A549 (cell line): ENCODE data around the gene MAML3.

ENCODE experiments used
- CHD2 ChIP-seq: fragments of 150-350 bp; IDR thresholded peaks from 2 replicates; pipeline ENCODE4 v1.6.1; 2014; ENCODE audit warnings: low read length; ENCODE audit not compliant: partially characterized antibody
- JUN ChIP-seq, 2 experiments: fragments of >200 bp; sonication (Bioruptor Twin); formaldehyde crosslinking; IDR thresholded peaks; 2 replicates in 1 of 2; 3 replicates in 1 of 2; pipeline ENCODE4 v1.6.1; 2016 to 2017
- KDM5A ChIP-seq: fragments of 200-600 bp; sonication (generic); IDR thresholded peaks from 2 replicates; pipeline ENCODE4 v1.6.1; 2016; ENCODE audit warnings: antibody characterized with exemption, mild to moderate bottlenecking
- MAX ChIP-seq: IDR thresholded peaks from 2 replicates; pipeline ENCODE4 v1.6.1; 2012
- POLR2A ChIP-seq: IDR thresholded peaks from 2 replicates; pipeline ENCODE4 v1.6.1; 2012; ENCODE audit warnings: mild to moderate bottlenecking, low read length
- RAD21 ChIP-seq, 2 experiments: fragments of >200 bp in 1 of 2; sonication (Bioruptor Twin) in 1 of 2; formaldehyde crosslinking in 1 of 2; IDR thresholded peaks in 1 of 2; conservative IDR thresholded peaks in 1 of 2; 2 replicates in 1 of 2; 3 replicates in 1 of 2; pipeline ENCODE4 v1.6.1; 2012 to 2018; ENCODE audit warnings: inconsistent platforms in 1 of 2
- RNF2 ChIP-seq: fragments of 200-600 bp; sonication (generic); IDR thresholded peaks from 2 replicates; pipeline ENCODE4 v1.6.1; 2016; ENCODE audit warnings: low read depth, mild to moderate bottlenecking, antibody characterized with exemption, moderate library complexity, borderline replicate concordance
- USF2 ChIP-seq: fragments of 450-650 bp; IDR thresholded peaks from 2 replicates; pipeline ENCODE4 v1.6.1; 2014; ENCODE audit warnings: antibody characterized with exemption
- TF ChIP-seq, protein P1 (sequence below): fragments of >200 bp; sonication (Bioruptor Twin); formaldehyde crosslinking; IDR thresholded peaks from 3 replicates; pipeline ENCODE4 v1.5.1; 2016
- TF ChIP-seq, protein P2 (sequence below): IDR thresholded peaks from 2 replicates; pipeline ENCODE4 v1.6.1; 2012
- TF ChIP-seq, protein P3 (sequence below): fragments of 200-600 bp; sonication (generic); IDR thresholded peaks from 2 replicates; pipeline ENCODE4 v1.6.1; 2016; ENCODE audit warnings: antibody characterized with exemption, mild to moderate bottlenecking, moderate library complexity

- TF ChIP-seq, protein P1, sequence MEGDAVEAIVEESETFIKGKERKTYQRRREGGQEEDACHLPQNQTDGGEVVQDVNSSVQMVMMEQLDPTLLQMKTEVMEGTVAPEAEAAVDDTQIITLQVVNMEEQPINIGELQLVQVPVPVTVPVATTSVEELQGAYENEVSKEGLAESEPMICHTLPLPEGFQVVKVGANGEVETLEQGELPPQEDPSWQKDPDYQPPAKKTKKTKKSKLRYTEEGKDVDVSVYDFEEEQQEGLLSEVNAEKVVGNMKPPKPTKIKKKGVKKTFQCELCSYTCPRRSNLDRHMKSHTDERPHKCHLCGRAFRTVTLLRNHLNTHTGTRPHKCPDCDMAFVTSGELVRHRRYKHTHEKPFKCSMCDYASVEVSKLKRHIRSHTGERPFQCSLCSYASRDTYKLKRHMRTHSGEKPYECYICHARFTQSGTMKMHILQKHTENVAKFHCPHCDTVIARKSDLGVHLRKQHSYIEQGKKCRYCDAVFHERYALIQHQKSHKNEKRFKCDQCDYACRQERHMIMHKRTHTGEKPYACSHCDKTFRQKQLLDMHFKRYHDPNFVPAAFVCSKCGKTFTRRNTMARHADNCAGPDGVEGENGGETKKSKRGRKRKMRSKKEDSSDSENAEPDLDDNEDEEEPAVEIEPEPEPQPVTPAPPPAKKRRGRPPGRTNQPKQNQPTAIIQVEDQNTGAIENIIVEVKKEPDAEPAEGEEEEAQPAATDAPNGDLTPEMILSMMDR, result no peak
- no peak for TF ChIP-seq RAD21 (conservative IDR thresholded peaks at IDR 0.05 in 1 of 2, IDR thresholded peaks at IDR 0.05 in 1 of 2)
- TF ChIP-seq, protein P2, sequence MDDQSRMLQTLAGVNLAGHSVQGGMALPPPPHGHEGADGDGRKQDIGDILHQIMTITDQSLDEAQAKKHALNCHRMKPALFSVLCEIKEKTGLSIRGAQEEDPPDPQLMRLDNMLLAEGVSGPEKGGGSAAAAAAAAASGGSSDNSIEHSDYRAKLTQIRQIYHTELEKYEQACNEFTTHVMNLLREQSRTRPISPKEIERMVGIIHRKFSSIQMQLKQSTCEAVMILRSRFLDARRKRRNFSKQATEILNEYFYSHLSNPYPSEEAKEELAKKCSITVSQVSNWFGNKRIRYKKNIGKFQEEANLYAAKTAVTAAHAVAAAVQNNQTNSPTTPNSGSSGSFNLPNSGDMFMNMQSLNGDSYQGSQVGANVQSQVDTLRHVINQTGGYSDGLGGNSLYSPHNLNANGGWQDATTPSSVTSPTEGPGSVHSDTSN, result no peak
- no peak for TF ChIP-seq POLR2A
- TF ChIP-seq KDM5A, result no peak
- TF ChIP-seq, protein P3, sequence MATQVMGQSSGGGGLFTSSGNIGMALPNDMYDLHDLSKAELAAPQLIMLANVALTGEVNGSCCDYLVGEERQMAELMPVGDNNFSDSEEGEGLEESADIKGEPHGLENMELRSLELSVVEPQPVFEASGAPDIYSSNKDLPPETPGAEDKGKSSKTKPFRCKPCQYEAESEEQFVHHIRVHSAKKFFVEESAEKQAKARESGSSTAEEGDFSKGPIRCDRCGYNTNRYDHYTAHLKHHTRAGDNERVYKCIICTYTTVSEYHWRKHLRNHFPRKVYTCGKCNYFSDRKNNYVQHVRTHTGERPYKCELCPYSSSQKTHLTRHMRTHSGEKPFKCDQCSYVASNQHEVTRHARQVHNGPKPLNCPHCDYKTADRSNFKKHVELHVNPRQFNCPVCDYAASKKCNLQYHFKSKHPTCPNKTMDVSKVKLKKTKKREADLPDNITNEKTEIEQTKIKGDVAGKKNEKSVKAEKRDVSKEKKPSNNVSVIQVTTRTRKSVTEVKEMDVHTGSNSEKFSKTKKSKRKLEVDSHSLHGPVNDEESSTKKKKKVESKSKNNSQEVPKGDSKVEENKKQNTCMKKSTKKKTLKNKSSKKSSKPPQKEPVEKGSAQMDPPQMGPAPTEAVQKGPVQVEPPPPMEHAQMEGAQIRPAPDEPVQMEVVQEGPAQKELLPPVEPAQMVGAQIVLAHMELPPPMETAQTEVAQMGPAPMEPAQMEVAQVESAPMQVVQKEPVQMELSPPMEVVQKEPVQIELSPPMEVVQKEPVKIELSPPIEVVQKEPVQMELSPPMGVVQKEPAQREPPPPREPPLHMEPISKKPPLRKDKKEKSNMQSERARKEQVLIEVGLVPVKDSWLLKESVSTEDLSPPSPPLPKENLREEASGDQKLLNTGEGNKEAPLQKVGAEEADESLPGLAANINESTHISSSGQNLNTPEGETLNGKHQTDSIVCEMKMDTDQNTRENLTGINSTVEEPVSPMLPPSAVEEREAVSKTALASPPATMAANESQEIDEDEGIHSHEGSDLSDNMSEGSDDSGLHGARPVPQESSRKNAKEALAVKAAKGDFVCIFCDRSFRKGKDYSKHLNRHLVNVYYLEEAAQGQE, result no peak
- 0 out of 2 replicates have a peak, but pooled peaks have one; percentile 2 for TF ChIP-seq MAX
- no peak for TF ChIP-seq USF2
- no peak for TF ChIP-seq RNF2
- no peak for TF ChIP-seq JUN (IDR thresholded peaks at IDR 0.05)
- TF ChIP-seq CHD2, result no peak
Measured at GRCh38 chr4:140153419-140153717, 616 bp downstream of the MAML3 start.
